Activated CD8-positive, alpha-beta T cell treated with anti-CD3 and anti-CD28 coated beads for 36 hours (primary cell): ENCODE results near the gene RBMS2. TPM values are rescaled to one million over a fixed set of nuclear protein-coding genes. Genes with fewer than 3 reads are reported as not detected.
A peak's percentile ranks its signal among the peaks of the same experiment; 100 is the strongest.
"Not testable (repeated sequence)": the region's sequence is repeated elsewhere in the genome, so short reads cannot be mapped to it uniquely, and the experiment has no call there.

Experiments
- ATAC-seq: fragments of 200-7000 bp; cut with Tn5 transposase; one replicate; pipeline ENCODE4 v1.10.0; 2021; ENCODE audit warnings: mild to moderate bottlenecking, moderate library complexity
- CTCF ChIA-PET: fragments of 350-600 bp; sonication (Branson Sonifier 250); formaldehyde crosslinking; loops from one replicate; lab custom pipeline; 2021; ENCODE audit warnings: antibody characterized with exemption; lab: Charles Lee
- POLR2A ChIA-PET: fragments of 350-600 bp; sonication (Branson Sonifier 250); formaldehyde crosslinking; loops from one replicate; lab custom pipeline; 2021; ENCODE audit warnings: antibody characterized with exemption; lab: Charles Lee
- DNase-seq: peaks from one replicate; pipeline ENCODE4 v3.0.0-alpha.2; 2020
- H3K27ac Mint-ChIP-seq: one replicate; pipeline ENCODE4 v1.8.0; 2021; ENCODE audit warnings: mild to moderate bottlenecking, mixed read lengths
- H3K27me3 Mint-ChIP-seq: one replicate; pipeline ENCODE4 v1.8.0; 2021; ENCODE audit warnings: mixed read lengths
- H3K36me3 Mint-ChIP-seq: one replicate; pipeline ENCODE4 v1.8.0; 2021; ENCODE audit warnings: low read depth, mixed read lengths
- H3K4me1 Mint-ChIP-seq: one replicate; pipeline ENCODE4 v1.8.0; 2021; ENCODE audit warnings: low read depth, mixed read lengths
- H3K4me3 Mint-ChIP-seq: one replicate; pipeline ENCODE4 v1.8.0; 2021; ENCODE audit warnings: mild to moderate bottlenecking, moderate library complexity, mixed read lengths
- H3K9me3 Mint-ChIP-seq: one replicate; pipeline ENCODE4 v1.8.0; 2021; ENCODE audit warnings: mixed read lengths
- CTCF ChIP-seq: fragments of 200-600 bp; IDR thresholded peaks from one replicate; pipeline ENCODE4 v1.8.0; 2022; ENCODE audit warnings: antibody characterized with exemption, mild to moderate bottlenecking
- intact Hi-C: fragments of 100-400 bp; cut with micrococcal nuclease; formaldehyde crosslinking; loops from one replicate; pipeline ENCODE4 v1.10.0; 2022
- total RNA-seq, 2 experiments: library from RNA; stranded (reverse); gene quantifications; one replicate each; pipeline ENCODE4 v1.2.3, GENCODE V29; 2021

RBMS2 gene
- total RNA-seq, 2 experiments from 2014 or later, result 2.8 to 3.1 TPM

GRCh38 chr12:56496704-56497103 is 24.9 kb upstream of the RBMS2 start:
- H3K4me3 Mint-ChIP-seq, result peak overlapping the region; percentile 35
- TF ChIP-seq CTCF, result peak; percentile 35
- H3K9me3 Mint-ChIP-seq, H3K27me3 Mint-ChIP-seq, H3K4me1 Mint-ChIP-seq, H3K27ac Mint-ChIP-seq, intact Hi-C loops, H3K36me3 Mint-ChIP-seq, ATAC-seq: not testable (repeated sequence)
- POLR2A ChIA-PET, result interaction anchor here (1.4 kb wide), 1 partner anchor 19 kb away, joined by 4 read pairs; no protein-coding TSS in a partner anchor
- peak; percentile 82 for DNase-seq
- CTCF ChIA-PET, result interaction anchor here (1.0 to 1.5 kb wide), 9 partner anchors 8 to 94 kb away, joined by 3 to 5 read pairs (median 4); partner anchors contain the start of gene GLS2

- H3K27me3 Mint-ChIP-seq, H3K27ac Mint-ChIP-seq, H3K36me3 Mint-ChIP-seq, H3K4me1 Mint-ChIP-seq, POLR2A ChIA-PET, intact Hi-C loops, DNase-seq, H3K4me3 Mint-ChIP-seq, H3K9me3 Mint-ChIP-seq, CTCF ChIA-PET, ATAC-seq: not testable (repeated sequence)
Observed at GRCh38 chr12:56498126-56498902, 23.3 kb upstream of the RBMS2 start.

- ATAC-seq, H3K4me1 Mint-ChIP-seq, POLR2A ChIA-PET, CTCF ChIA-PET, H3K36me3 Mint-ChIP-seq, H3K4me3 Mint-ChIP-seq, H3K27me3 Mint-ChIP-seq, DNase-seq, H3K9me3 Mint-ChIP-seq, H3K27ac Mint-ChIP-seq, intact Hi-C loops: not testable (repeated sequence)
Observed at GRCh38 chr12:56499452-56499851, 22.2 kb upstream of the RBMS2 start.

GRCh38 chr12:56499879-56500278 is 21.7 kb upstream of the RBMS2 start:
- CTCF ChIA-PET, result not testable (repeated sequence)

GRCh38 chr12:56510786-56511185 is 10.8 kb upstream of the RBMS2 start:
- POLR2A ChIA-PET, result no interaction called here
- CTCF ChIA-PET, result interaction anchor here (1.3 kb wide), 1 partner anchor 92 kb away, joined by 6 read pairs; no protein-coding TSS in a partner anchor
- ATAC-seq, result no peak
- no peak overlapping the region for H3K4me3 Mint-ChIP-seq
- peaks cover 4% of the 10 kb centered on the region for H3K4me1 Mint-ChIP-seq
- no peaks in the 10 kb centered on the region for H3K9me3 Mint-ChIP-seq
- H3K27ac Mint-ChIP-seq, result no peak overlapping the region
- no peaks in the 10 kb centered on the region for H3K36me3 Mint-ChIP-seq
- no peak for TF ChIP-seq CTCF
- no peak for DNase-seq
- peaks cover 1% of the 10 kb centered on the region for H3K27me3 Mint-ChIP-seq
- intact Hi-C loops, result loop anchor here (5.0 kb wide), 1 partner anchor 62 kb away; no protein-coding TSS in a partner anchor

More at GRCh38 chr12:56499879-56500278, 21.7 kb upstream of the RBMS2 start:
- POLR2A ChIA-PET, DNase-seq, H3K36me3 Mint-ChIP-seq, H3K27ac Mint-ChIP-seq, ATAC-seq, H3K9me3 Mint-ChIP-seq, intact Hi-C loops, H3K4me3 Mint-ChIP-seq, H3K4me1 Mint-ChIP-seq, H3K27me3 Mint-ChIP-seq: not testable (repeated sequence)

- intact Hi-C loops, result loop anchor here (5.0 kb wide), 1 partner anchor 58 kb away; no protein-coding TSS in a partner anchor
- peak; percentile 50 for TF ChIP-seq CTCF
- H3K27ac Mint-ChIP-seq, H3K4me3 Mint-ChIP-seq, H3K27me3 Mint-ChIP-seq, ATAC-seq, H3K9me3 Mint-ChIP-seq, H3K4me1 Mint-ChIP-seq, DNase-seq, H3K36me3 Mint-ChIP-seq: not testable (repeated sequence)
- CTCF ChIA-PET, result interaction anchor here (0.6 to 6.6 kb wide), 42 partner anchors 8 to 487 kb away, joined by 3 to 95 read pairs (median 5); partner anchors contain the start of genes BAZ2A and GLS2
- POLR2A ChIA-PET, result interaction anchor here (0.7 to 1.5 kb wide), 6 partner anchors 9 to 81 kb away, joined by 3 to 7 read pairs (median 4); no protein-coding TSS in a partner anchor
Observed at GRCh38 chr12:56514014-56514318, 7.7 kb upstream of the RBMS2 start.
